GM21360 (cell line): ENCODE measurements around the gene NIN.

ENCODE experiments used
- ATAC-seq: cut with Tn5 transposase; IDR thresholded peaks from one replicate; pipeline ENCODE4 v1.9.1; 2021; ENCODE audit warnings: mild to moderate bottlenecking, moderate library complexity; ENCODE audit not compliant: unreplicated experiment

Gene NIN, protein sequence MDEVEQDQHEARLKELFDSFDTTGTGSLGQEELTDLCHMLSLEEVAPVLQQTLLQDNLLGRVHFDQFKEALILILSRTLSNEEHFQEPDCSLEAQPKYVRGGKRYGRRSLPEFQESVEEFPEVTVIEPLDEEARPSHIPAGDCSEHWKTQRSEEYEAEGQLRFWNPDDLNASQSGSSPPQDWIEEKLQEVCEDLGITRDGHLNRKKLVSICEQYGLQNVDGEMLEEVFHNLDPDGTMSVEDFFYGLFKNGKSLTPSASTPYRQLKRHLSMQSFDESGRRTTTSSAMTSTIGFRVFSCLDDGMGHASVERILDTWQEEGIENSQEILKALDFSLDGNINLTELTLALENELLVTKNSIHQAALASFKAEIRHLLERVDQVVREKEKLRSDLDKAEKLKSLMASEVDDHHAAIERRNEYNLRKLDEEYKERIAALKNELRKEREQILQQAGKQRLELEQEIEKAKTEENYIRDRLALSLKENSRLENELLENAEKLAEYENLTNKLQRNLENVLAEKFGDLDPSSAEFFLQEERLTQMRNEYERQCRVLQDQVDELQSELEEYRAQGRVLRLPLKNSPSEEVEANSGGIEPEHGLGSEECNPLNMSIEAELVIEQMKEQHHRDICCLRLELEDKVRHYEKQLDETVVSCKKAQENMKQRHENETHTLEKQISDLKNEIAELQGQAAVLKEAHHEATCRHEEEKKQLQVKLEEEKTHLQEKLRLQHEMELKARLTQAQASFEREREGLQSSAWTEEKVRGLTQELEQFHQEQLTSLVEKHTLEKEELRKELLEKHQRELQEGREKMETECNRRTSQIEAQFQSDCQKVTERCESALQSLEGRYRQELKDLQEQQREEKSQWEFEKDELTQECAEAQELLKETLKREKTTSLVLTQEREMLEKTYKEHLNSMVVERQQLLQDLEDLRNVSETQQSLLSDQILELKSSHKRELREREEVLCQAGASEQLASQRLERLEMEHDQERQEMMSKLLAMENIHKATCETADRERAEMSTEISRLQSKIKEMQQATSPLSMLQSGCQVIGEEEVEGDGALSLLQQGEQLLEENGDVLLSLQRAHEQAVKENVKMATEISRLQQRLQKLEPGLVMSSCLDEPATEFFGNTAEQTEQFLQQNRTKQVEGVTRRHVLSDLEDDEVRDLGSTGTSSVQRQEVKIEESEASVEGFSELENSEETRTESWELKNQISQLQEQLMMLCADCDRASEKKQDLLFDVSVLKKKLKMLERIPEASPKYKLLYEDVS (N-terminal part only)

DNA sequence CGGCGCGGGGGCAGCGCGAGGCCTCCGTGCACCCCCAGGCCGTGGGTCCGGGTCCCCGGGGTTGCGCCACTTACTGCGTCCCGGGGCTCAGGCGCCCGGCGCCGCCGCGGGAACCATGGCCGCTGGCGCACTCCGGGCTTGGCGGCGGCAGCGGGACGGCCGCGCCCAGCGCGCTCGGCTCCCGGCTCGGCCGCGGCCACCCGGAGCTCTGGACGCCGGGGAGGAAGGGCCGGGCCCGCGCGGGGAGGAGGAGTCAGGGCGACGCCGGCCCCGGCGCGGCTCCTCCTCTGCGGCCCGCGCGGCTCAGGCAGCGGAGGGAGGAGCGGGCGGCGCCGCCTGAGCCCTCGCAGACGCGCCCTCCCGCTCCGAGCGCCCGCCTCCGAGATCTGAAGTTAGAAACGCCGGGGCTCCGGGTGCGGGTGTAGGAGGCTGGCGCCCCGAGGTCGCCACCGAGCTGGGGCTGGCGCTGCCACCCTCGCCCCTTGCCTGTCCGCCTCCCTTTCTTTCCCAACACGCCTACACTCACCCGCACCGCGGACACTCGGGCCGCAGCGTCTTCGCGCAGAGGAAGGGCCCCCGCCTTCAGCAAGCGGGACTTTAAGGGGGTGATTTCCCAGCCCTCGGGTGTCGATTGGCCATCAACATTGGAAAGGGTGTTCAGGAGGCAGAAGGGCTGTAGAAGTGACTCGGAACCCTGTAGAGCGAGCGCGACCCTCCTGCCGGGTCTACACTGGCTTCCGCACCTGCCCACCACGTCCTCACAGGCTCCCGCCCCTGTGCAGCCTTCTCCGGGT is at the start of gene NIN:
Gene NIN, minus strand, starts transcription at position 231 of the 794 bp plus-strand sequence. CDS start 9,106 bp downstream, outside the sequence.
- ATAC-seq = peak; percentile 69

DNA sequence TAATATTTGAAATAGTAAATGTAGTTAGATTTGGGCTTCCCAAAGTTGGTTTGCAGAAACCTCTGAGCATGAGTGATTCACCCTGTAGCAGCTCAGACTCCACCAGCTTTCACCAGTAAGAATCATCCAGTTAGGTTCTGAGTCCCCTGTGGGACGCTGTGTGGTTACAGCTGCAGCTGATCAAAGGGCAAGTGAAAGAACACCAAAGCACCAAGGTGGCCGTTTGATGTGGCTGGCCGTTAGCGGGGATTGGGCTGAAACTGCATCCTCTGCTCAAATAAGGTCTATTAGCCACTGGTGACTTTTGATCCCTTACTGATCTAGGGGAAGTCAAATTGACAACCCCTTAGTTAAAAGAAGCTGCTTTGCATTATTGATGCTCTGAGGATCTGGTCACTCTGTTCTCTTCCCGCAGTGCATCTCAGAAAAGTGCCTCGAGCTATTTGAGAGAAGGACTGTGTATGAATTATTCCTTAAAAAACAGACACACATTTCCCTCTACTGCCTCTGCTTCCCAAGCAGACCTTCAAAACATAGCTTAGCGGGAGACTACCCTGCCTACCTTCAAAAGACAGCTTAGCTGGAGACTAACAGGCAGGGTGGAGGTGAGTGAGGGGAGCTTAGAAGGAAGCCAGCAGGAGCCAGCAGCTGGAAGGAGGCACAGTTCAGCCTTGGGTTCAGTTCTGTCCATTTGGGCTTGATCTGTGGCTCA is 44.6 kb upstream of the NIN start:
- peak; percentile 93 for ATAC-seq

DNA sequence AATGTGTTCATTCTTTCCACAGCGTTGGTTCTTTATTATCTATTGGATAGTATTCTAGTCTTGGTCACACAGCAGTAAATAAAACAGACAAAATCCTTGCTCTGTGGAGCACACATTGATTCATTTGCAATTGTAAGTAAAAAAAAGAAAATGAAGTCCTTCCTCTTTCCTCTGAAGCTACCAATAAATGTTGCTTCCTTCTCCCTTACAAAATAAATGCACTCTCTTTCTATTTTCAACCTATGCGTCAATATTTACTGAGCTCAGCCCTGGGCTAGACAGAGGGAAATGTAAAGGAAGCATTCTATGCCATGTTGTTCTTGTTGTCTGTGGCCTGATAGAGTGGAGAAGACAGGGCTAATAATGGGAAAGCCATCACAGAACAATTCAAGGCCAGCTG is 43.8 kb upstream of the NIN start:
- ATAC-seq = no peak

DNA sequence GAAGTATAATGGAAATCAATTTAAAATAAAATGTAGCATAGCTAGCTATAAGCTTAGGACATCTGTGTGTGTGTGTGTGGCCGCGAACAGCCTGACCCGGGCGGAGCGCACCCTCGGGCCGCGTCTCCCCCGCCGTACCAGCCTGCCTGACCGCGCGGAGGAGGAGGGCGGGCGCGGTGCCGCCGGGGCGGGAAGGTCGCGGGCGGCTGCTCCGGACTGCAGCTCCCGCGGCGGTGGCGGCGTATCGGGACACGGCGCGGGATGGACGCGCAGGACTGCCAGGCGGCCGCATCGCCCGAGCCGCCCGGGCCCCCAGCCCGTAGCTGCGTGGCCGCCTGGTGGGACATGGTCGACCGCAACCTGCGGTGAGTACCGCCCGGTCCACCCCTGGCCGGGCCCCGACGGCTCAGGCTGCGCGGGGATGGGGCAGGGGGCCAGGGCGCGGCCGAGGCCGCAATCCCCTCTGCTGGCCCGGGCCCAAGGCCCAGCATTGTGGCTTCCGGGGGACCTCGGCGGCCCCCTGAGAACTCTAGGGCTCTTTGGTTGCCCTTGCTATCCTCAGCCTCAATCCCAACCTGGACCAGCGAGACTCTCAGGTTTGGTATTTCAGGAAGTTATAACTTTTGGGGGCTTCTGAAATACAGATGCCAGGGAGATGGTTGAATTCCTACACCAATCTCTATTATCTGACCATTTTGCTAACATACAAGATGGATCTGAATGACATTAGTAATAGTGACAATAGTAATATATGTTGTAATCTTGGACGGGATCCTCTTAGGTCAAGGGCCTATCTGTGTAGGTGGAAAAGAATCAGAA is 41.2 kb upstream of the NIN start, which contains the start of gene ABHD12B:
Gene ABHD12B, plus strand, starts transcription at position 140 of the 819 bp plus-strand sequence. Its CDS starts 122 bp downstream, at position 262.
- no peak for ATAC-seq

DNA sequence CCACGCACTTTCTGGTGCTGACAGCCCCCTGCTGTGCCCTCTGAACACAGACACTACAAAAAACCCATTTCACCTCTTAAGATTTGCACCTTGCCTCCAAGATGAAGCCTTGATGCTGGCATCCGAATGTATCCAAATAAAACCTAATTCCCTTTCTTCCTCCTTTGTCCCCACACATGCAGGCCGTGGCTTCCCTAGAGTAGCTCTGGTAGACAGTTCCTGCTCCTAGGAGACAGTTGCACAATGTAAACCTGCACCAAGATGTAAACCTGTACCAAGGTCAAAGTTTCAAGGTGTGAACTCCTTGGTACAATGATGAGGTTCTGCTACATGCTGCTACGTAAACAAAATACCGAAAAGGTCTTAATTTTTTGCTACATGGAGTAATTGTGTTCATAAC is 40.3 kb upstream of the NIN start:
- no peak for ATAC-seq

DNA sequence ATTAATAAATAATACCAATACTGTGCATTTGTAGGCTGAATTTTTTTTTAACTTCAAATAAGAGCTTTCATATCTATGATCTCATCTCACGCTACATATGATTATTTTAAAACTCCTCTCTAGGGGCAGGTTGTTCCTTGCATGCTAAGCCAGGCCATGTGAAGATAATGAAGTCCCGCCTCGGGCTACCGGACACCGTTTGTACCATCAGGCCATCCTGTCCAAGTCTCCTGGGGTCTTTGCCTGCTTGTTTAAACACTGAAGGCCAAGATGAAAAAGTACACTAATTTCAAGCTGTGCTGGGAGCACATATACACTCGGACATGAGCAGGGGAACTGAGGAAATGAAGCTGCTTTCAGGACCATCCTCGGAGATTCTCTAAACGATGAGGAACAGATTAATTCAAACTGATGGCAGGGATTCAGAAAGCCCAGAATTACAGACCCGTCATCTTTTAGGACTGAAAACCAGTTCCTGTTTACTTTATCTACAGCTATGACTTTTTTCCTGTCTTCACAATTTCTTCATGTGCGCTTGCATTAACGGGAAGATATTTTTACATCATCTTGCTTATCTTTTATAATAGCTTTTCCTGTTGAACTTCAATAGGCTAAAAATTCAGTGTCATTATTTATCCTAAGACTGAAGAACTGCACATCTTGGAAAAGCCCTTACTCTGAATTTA is 34.6 kb upstream of the NIN start:
- ATAC-seq = no peak

DNA sequence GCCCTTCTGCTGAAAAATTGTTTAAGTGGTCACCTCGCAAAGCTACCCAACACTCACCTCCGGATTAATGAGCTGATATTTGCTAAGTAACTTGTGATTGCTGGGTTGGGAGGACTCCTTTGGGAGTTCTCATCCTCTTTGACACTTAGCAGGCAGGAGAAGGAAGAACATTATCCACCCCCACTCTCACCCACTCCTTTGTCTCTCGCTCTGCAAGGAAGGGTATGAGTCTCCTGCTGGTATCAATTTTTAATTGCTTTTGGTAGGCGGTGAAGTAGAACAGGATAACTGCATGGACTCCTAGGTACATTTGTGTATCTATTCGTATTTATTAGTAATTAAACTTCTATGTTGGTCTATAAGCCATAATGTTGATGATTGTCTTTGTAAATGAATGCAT is 34.0 kb upstream of the NIN start:
- ATAC-seq = no peak

DNA sequence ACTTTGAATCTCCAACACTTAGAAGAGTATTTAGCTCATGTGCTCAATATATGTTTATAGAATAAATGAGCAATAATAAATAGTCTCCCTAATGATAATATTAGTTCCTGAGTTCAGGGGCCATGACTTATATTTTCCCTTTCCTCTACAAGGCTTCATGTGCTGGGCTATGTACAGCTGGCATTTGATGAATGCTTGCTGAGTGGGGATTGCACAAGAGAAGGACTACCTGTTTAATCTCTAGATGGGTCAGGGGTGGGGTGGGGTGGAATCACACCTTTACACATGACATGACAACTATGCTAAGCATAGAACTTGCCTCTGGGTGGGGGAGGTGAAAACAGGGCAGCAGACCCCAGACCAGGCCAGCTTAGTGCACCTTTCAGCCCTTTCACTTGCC is 33.3 kb upstream of the NIN start:
- ATAC-seq = no peak

DNA sequence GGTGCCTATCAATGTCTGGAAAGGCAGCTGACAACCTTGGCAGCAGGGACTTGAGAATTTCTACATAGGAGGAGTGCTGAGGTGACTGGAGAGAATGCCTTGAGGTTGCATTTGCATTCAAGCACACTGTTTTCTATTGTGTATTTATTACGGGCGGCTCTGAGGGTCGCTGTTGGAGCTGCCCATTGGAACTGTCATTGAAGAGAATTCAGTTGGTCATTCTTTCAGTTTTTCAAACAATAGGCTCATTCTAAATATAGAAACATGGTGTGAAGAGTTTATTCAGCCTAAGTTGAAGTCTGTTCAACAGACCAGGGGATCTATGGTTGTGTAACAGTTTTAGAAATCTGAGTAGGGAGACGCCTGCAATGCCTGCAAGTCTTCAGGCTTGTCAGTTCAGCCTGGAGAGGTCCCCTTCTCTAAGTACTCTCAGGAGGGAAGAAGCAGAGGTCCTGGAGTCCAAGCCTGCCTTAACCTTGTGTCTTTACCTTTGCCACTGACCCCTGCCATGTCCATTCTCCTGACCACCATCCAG is 31.1 kb upstream of the NIN start:
- ATAC-seq = no peak

DNA sequence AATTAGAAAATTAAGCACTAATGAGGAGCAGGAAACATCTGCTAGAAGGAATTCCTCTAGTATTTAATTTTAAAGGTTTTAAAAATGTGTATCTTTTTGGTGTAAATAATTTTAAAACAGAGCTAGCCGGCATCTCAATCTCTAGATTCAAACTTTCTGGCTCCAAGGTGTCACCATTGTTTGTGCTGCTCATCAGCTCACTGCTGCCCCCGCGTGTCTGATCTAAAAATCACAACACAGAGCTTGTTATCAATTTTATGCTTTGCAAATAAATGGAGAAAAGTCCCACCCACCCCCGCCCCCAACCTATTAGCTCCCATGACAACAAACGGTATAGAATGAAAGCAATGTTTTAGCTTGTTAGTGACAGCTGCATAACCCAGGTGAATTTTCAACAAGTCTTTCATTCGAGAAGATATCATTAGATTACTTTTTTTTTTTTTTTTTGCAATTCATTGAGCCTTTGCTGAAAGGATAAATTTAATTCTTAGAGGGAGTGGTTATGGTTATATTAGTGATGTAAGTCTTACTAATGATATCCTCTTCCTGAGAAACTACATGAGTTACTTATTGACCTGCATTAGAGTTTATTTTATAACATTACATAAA is 29.6 kb upstream of the NIN start:
- no peak for ATAC-seq

DNA sequence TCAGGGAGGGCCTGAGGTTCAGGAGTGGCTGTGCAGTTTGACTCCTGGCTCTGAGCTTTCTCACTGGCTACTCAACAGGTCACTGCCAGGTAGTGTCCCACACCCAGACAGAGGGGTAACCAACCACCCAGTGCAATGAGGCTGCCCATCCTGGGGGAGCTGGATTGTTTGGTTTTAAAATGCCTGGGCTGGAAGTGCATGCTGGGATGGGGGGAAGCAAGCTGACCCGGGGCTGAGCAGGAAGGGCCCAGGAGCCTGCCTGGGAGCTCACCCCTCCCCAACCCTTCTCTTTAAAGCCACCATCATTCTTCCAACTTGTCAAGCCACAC is 28.3 kb upstream of the NIN start:
- ATAC-seq = no peak

DNA sequence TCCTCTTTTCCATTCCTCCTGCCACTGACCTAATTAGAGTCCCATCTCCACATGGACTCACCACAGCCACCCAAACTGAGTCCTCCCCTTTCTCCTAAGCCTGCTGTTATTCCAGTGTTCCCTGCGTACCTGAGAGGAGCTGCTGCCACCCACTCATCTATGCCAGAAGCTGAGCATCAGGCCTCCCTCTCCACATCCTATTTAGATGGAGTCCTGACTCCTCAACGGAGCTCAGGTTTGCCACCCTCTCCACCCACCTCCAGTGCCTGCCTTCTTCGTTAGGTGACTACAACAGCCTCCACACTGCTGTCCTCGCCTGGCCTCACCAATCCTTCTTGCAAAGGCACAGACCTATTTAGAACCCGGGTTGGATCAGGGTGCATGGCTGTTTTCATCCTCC is 25.7 kb upstream of the NIN start:
- ATAC-seq = no peak

DNA sequence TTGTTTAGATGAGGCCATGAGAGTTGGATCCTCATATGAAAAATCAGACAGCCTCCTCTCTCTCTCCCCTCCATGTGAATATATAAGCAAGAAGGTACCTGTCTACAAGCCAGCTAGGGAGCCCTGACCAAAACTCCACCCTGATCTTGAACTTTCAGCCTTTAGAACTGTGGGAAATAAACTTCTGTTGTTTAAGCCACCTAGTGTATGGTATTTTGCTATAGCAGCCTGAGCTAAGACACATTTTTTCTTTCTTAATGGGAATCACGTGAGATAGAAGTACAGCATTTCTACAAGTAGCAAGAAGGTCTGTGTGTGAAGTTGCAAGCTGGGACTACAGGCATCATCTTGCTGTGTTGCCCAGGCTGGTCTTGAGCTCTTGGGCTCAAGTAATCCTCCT is 24.6 kb upstream of the NIN start:
- no peak for ATAC-seq

DNA sequence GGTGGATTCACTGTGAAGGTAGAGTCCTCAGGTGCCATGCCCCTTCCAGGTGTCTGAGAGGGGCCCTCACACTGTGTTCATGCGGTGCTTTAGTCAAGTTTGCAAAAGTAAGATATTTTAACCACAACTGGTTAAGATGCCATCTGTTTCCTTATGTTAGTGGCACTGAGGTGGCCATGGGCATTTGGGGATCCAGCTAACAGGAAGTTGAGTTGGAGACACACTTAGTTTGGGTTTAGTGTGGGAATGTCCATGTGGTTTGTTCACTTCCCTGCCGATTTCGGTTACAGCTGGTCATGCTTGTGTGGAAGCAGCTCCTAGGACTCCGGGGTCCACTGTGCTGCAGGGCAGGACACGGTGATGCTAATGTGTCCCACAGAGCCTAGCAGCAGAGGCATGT is 23.6 kb upstream of the NIN start:
- ATAC-seq = no peak

DNA sequence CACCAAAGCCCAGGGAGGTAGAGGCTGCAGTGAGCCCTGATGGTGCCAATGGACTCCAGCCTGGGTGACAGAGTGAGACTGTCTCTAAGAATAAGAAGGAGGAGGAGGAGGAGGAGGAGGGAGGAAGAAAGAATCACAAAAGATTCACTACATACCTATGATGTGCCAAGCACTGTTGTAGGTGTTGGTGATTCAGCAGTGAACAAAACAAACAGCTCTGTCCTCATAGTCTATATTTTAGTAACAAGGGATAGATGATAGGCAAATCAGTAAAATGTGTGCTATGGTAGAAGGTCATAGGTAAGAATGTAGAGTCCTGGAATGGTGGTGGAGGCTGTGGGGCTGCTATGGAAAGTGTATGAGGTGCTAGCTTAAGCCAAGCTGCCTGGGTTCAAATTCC is 22.9 kb upstream of the NIN start:
- no peak for ATAC-seq

DNA sequence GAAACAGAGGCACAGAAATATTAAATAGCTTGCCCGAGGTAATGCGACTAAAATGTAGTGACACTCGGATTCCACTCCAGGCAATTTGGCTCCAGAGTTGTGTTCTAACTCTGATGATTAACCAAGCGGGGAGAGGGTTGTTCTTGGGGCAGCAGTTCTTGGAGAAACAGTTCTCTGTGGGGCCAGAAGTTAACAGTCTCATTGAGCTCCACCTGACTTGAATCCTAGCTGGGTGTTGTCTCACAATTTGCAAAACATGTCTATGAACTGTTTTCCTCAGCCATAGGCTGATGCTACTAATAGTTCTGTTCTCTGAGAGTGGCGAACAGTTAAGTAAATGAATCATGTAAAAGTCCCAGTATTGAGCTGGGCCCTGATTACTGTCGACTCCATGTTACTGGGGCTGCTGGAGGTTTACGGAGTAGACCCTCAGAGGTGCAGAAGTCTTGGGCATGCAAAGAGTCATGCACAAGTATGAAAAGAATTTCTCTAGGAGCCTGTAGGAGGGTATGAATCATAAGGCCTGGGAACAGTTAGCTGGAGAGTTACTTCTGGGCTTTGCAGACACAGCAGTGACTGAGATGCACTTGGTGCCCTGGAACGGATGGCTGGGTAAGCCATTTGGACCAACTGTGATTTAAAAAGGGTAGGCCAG is 15.4 kb upstream of the NIN start:
- ATAC-seq = no peak

DNA sequence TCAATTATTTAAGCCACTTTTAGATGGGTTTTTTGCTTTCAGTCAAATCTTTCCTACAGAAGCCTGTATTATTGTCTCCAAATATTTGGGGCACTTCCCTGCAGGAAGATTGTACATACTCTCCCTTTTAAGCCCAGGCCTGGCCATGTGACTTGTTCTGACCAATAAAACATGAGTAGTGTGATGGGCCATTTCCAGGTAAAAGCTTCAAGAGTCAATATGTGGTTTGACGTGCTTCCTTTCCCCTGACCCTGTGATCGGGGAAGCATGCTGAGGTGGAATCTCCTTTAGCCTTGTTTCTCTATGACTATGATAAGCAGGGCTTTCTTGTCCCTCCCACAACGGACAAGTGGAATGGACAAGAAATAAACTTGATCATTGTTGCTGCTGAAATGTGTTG is 14.2 kb upstream of the NIN start:
- no peak for ATAC-seq
